ENCODE data around the gene TLE5.

- TF ChIP-seq CTCF (IDR thresholded peaks at IDR 0.05) (no peak), POLR2A (IDR thresholded peaks at IDR 0.05) (no peak)
Measured at GRCh38 chr19:3015126-3016057, 46.9 kb downstream of the TLE5 start.
